OCI-LY1 (cell line): ENCODE results near the gene MICAL2.

Experiments
- H2AFZ ChIP-seq: fragments of 200-600 bp; sonication (generic), shearing (Covaris generic); 2 replicates; pipeline ENCODE4 v1.6.0; 2014; ENCODE audit warnings: antibody characterized with exemption, mild to moderate bottlenecking, low read length
- H3F3A ChIP-seq: fragments of 200-600 bp; sonication (generic), shearing (Covaris generic); 2 replicates; pipeline ENCODE4 v1.6.0; 2014; ENCODE audit warnings: mild to moderate bottlenecking, antibody characterized with exemption, low read length, moderate library complexity; ENCODE audit not compliant: insufficient read depth
- H3K27ac ChIP-seq: fragments of 200-600 bp; sonication (generic); 2 replicates; pipeline ENCODE4 v1.5.1; 2014; ENCODE audit warnings: low read length, mixed run types, mild to moderate bottlenecking, low read depth; ENCODE audit not compliant: poor library complexity, severe bottlenecking
- H3K27me3 ChIP-seq: fragments of 200-600 bp; sonication (generic); 2 replicates; pipeline ENCODE4 v1.6.0; 2014; ENCODE audit warnings: antibody characterized with exemption, mild to moderate bottlenecking, low read length, moderate library complexity; ENCODE audit not compliant: insufficient read depth
- H3K36me3 ChIP-seq: fragments of 200-600 bp; sonication (generic); 2 replicates; pipeline ENCODE4 v1.6.1; 2014; ENCODE audit warnings: mild to moderate bottlenecking, antibody characterized with exemption, low read length, moderate library complexity, mixed read lengths; ENCODE audit not compliant: insufficient read depth
- H3K4me1 ChIP-seq: fragments of 200-600 bp; sonication (generic); 2 replicates; pipeline ENCODE4 v1.5.1; 2014; ENCODE audit warnings: mild to moderate bottlenecking, low read length, moderate library complexity; ENCODE audit not compliant: insufficient read depth, severe bottlenecking
- H3K4me2 ChIP-seq: fragments of 200-600 bp; sonication (generic), shearing (Covaris generic); 2 replicates; pipeline ENCODE4 v1.6.1; 2014; ENCODE audit warnings: low read length
- H3K4me3 ChIP-seq: fragments of 200-600 bp; sonication (generic); 2 replicates; pipeline ENCODE4 v1.5.1; 2014; ENCODE audit warnings: low read length, low read depth, mild to moderate bottlenecking, mixed read lengths; ENCODE audit not compliant: poor library complexity, severe bottlenecking
- H3K79me2 ChIP-seq: fragments of 200-600 bp; shearing (Covaris generic); 2 replicates; pipeline ENCODE4 v1.6.1; 2016; ENCODE audit warnings: mixed run types, low read length, mixed read lengths; ENCODE audit not compliant: insufficient read depth
- H3K9ac ChIP-seq: fragments of 200-600 bp; sonication (generic), shearing (Covaris generic); 2 replicates; pipeline ENCODE4 v1.6.1; 2014; ENCODE audit warnings: mild to moderate bottlenecking, low read length, mixed read lengths
- H3K9me2 ChIP-seq: fragments of 200-600 bp; sonication (generic), shearing (Covaris generic); 2 replicates; pipeline ENCODE4 v1.6.1; 2014; ENCODE audit warnings: low read depth, mild to moderate bottlenecking, low read length, mixed read lengths
- H3K9me3 ChIP-seq: fragments of 200-600 bp; shearing (Covaris generic); 2 replicates; pipeline ENCODE4 v1.6.1; 2014; ENCODE audit warnings: low read length, mixed read lengths
- H4K20me1 ChIP-seq: fragments of 200-600 bp; sonication (generic), shearing (Covaris generic); 2 replicates; pipeline ENCODE4 v1.6.0; 2016; ENCODE audit warnings: mild to moderate bottlenecking, low read length; ENCODE audit not compliant: insufficient read depth
- CTCF ChIP-seq: fragments of 200-600 bp; sonication (generic), shearing (Covaris generic); IDR thresholded peaks from 2 replicates; pipeline ENCODE4 v1.5.1; 2017; ENCODE audit warnings: mild to moderate bottlenecking, antibody characterized with exemption, low read length, moderate library complexity, mixed read lengths
- EZH2 ChIP-seq: fragments of 200-600 bp; sonication (generic), shearing (Covaris generic); IDR thresholded peaks from 2 replicates; pipeline ENCODE4 v1.8.0; 2017; ENCODE audit warnings: borderline replicate concordance, mixed run types, mild to moderate bottlenecking, antibody characterized with exemption, low read length, moderate library complexity, mixed read lengths

Gene MICAL2

GRCh38 chr11:12184699-12185098 lies 74.3 kb downstream of the MICAL2 start:
- no peaks in the 10 kb centered on the region for H3K4me1 ChIP-seq
- H3K27me3 ChIP-seq = no peaks in the 10 kb centered on the region
- no peaks in the 10 kb centered on the region for H3K9me3 ChIP-seq
- no peaks in the 10 kb centered on the region for H3F3A ChIP-seq
- H3K4me2 ChIP-seq = no peak overlapping the region
- H4K20me1 ChIP-seq = no peaks in the 10 kb centered on the region
- H3K79me2 ChIP-seq = no peaks in the 10 kb centered on the region
- H2AFZ ChIP-seq = no peak overlapping the region
- no peak overlapping the region for H3K27ac ChIP-seq
- no peaks in the 10 kb centered on the region for H3K9me2 ChIP-seq
- no peaks in the 10 kb centered on the region for H3K36me3 ChIP-seq
- no peak overlapping the region for H3K9ac ChIP-seq
- no peak overlapping the region for H3K4me3 ChIP-seq
- TF ChIP-seq EZH2 (no peak), CTCF (no peak)

GRCh38 chr11:12185106-12185690 lies 74.8 kb downstream of the MICAL2 start:
- Histone ChIP-seq H3K9me3 (no peaks in the 10 kb centered on the region), H2AFZ (no peak overlapping the region), H3K27me3 (no peaks in the 10 kb centered on the region), H3K9ac (no peak overlapping the region), H3K9me2 (no peaks in the 10 kb centered on the region), H3K79me2 (no peaks in the 10 kb centered on the region), H3K36me3 (no peaks in the 10 kb centered on the region), H3K4me1 (no peaks in the 10 kb centered on the region), H3K4me3 (no peak overlapping the region), H3F3A (no peaks in the 10 kb centered on the region), H4K20me1 (no peaks in the 10 kb centered on the region), H3K27ac (no peak overlapping the region), H3K4me2 (no peak overlapping the region)
- TF ChIP-seq CTCF (no peak), EZH2 (no peak)

GRCh38 chr11:12185914-12186313 lies 75.5 kb downstream of the MICAL2 start:
- Histone ChIP-seq H3K4me3 (no peak overlapping the region), H3K79me2 (no peaks in the 10 kb centered on the region), H4K20me1 (no peaks in the 10 kb centered on the region), H3F3A (no peaks in the 10 kb centered on the region), H2AFZ (no peak overlapping the region), H3K4me2 (no peak overlapping the region), H3K9me2 (no peaks in the 10 kb centered on the region), H3K4me1 (no peaks in the 10 kb centered on the region), H3K27ac (no peak overlapping the region), H3K9ac (no peak overlapping the region), H3K27me3 (no peaks in the 10 kb centered on the region), H3K9me3 (no peaks in the 10 kb centered on the region), H3K36me3 (no peaks in the 10 kb centered on the region)
- TF ChIP-seq CTCF (no peak), EZH2 (no peak)
